Panc1 (cell line): ENCODE results near the gene PLEKHH2. TPM values are rescaled to one million over a fixed set of nuclear protein-coding genes. Genes with fewer than 3 reads are reported as not detected.

ENCODE experiments used
- ATAC-seq: fragments of 200-7000 bp; cut with Tn5 transposase; 2 replicates; pipeline ENCODE4 v1.9.1; 2020; ENCODE audit warnings: mild to moderate bottlenecking, moderate library complexity
- BruUV-seq: library from RNA; stranded (reverse); fragments of 400-500 nt; replicated peaks from 2 replicates; lab custom pipeline; 2021; lab: Mats Ljungman, UMichigan
- CTCF ChIA-PET: fragments of 300-600 bp; sonication (Branson Sonifier 250); formaldehyde crosslinking; loops from one replicate; lab custom pipeline; 2022; ENCODE audit warnings: antibody characterized with exemption; lab: Charles Lee
- POLR2A ChIA-PET: fragments of 300-600 bp; sonication (Branson Sonifier 250); formaldehyde crosslinking; loops from one replicate; lab custom pipeline; 2022; ENCODE audit warnings: antibody characterized with exemption; lab: Charles Lee
- DNase-seq: peaks from one replicate; pipeline ENCODE4 v3.0.0-alpha.2; 2010; ENCODE audit warnings: low read depth, low spot score
- H3K27ac ChIP-seq: 2 replicates; pipeline ENCODE4 v1.5.1; 2011; ENCODE audit warnings: mild to moderate bottlenecking, low read length, inconsistent platforms
- H3K27me3 ChIP-seq: fragments of 200-500 bp; sonication (Bioruptor generic); 2 replicates; pipeline ENCODE4 v1.6.0; 2014; ENCODE audit warnings: low read length, inconsistent platforms; ENCODE audit not compliant: control insufficient read depth, insufficient read depth
- H3K36me3 ChIP-seq: fragments of 200-500 bp; sonication (Bioruptor generic); 2 replicates; pipeline ENCODE4 v1.5.1; 2014; ENCODE audit warnings: inconsistent platforms, mild to moderate bottlenecking, low read length, moderate library complexity; ENCODE audit not compliant: control insufficient read depth, insufficient read depth
- H3K4me1 ChIP-seq: 2 replicates; pipeline ENCODE4 v1.5.1; 2011; ENCODE audit warnings: inconsistent platforms, mild to moderate bottlenecking, low read length, moderate library complexity; ENCODE audit not compliant: control insufficient read depth, insufficient read depth
- H3K4me3 ChIP-seq, 2 experiments: 2 replicates each; pipeline ENCODE4 v1.5.1; 2011 to 2012; ENCODE audit warnings: low read depth in 2 of 2, low read length in 2 of 2, mild to moderate bottlenecking in 2 of 2, inconsistent platforms in 1 of 2, moderate library complexity in 1 of 2
- H3K9me3 ChIP-seq: fragments of 200-500 bp; sonication (Bioruptor generic); 2 replicates; pipeline ENCODE4 v1.5.1; 2014; ENCODE audit warnings: low read depth, mild to moderate bottlenecking, inconsistent platforms, low read length, moderate library complexity; ENCODE audit not compliant: control insufficient read depth, insufficient read depth
- POLR2AphosphoS5 ChIP-seq: IDR thresholded peaks from 2 replicates; pipeline ENCODE4 v1.6.1; 2012; ENCODE audit warnings: mild to moderate bottlenecking, low read depth, low read length, moderate library complexity
- SIN3A ChIP-seq: IDR thresholded peaks from 2 replicates; pipeline ENCODE4 v1.6.1; 2012; ENCODE audit warnings: low read depth, mild to moderate bottlenecking, low read length, moderate library complexity, borderline replicate concordance; ENCODE audit not compliant: insufficient read depth
- TCF7L2 ChIP-seq: IDR thresholded peaks from 2 replicates; pipeline ENCODE4 v1.6.1; 2011; ENCODE audit warnings: mild to moderate bottlenecking, low read depth, low read length, inconsistent platforms
- in situ Hi-C: cut with HindIII; loops from 2 replicates; pipeline ENCODE4 v1.10.0; 2016; ENCODE audit warnings: low sequenced_read_pairs, low pct_unique_long_range_greater_than_20kb
- intact Hi-C: fragments of 100-400 bp; cut with micrococcal nuclease; formaldehyde crosslinking; loops from one replicate; pipeline ENCODE4 v1.10.0; 2022; ENCODE audit not compliant: unreplicated experiment
- total RNA-seq: library from RNA; stranded (reverse); gene quantifications from one replicate; pipeline ENCODE4 v1.2.1, GENCODE V29; 2021; ENCODE audit not compliant: unreplicated experiment
- TF ChIP-seq, protein P1 (sequence below), 2 experiments: IDR thresholded peaks; 2 replicates each; pipeline ENCODE4 v1.6.1; 2011 to 2012; ENCODE audit warnings: low read depth in 2 of 2, control low read depth in 1 of 2, low read length in 1 of 2, mild to moderate bottlenecking in 1 of 2, moderate library complexity in 1 of 2; ENCODE audit not compliant: insufficient read depth in 1 of 2
- TF ChIP-seq, protein P2 (sequence below): fragments of 450-650 bp; IDR thresholded peaks from 2 replicates; pipeline ENCODE4 v1.5.1; 2017; ENCODE audit warnings: mild to moderate bottlenecking

The PLEKHH2 gene
- total RNA-seq, 1 experiment from 2014 or later, result 15.0 TPM

DNA sequence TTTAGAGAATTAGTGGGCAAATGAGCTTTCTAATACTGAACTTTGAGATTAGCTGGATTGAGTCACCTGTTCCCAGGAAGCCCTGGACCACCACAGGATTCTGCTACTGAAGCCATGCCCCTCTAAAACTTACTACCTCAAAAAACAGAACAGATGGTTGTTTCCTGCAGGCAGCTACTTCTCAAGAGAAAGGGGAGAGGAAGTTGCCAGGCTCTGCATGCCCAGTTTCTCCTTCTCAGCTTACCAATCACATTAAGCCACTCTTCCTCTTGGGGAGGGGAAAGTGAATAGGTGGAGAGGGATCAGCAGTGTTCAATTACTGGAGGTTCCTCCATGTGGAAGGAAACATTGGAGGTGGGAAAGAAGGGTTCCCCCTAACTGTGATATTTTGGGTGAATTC, 64.1 kb downstream of the PLEKHH2 start:
- Histone ChIP-seq H3K9me3 (no peaks in the 10 kb centered on the region), H3K36me3 (no peaks in the 10 kb centered on the region), H3K4me1 (no peaks in the 10 kb centered on the region), H3K4me3 (no peak overlapping the region), H3K27ac (no peak overlapping the region), H3K27me3 (no peaks in the 10 kb centered on the region)
- ChIA-PET CTCF (no interaction called here), POLR2A (no interaction called here)
- intact Hi-C loops (no loop called here), in situ Hi-C loops (no loop called here)
- TF ChIP-seq, protein P1, sequence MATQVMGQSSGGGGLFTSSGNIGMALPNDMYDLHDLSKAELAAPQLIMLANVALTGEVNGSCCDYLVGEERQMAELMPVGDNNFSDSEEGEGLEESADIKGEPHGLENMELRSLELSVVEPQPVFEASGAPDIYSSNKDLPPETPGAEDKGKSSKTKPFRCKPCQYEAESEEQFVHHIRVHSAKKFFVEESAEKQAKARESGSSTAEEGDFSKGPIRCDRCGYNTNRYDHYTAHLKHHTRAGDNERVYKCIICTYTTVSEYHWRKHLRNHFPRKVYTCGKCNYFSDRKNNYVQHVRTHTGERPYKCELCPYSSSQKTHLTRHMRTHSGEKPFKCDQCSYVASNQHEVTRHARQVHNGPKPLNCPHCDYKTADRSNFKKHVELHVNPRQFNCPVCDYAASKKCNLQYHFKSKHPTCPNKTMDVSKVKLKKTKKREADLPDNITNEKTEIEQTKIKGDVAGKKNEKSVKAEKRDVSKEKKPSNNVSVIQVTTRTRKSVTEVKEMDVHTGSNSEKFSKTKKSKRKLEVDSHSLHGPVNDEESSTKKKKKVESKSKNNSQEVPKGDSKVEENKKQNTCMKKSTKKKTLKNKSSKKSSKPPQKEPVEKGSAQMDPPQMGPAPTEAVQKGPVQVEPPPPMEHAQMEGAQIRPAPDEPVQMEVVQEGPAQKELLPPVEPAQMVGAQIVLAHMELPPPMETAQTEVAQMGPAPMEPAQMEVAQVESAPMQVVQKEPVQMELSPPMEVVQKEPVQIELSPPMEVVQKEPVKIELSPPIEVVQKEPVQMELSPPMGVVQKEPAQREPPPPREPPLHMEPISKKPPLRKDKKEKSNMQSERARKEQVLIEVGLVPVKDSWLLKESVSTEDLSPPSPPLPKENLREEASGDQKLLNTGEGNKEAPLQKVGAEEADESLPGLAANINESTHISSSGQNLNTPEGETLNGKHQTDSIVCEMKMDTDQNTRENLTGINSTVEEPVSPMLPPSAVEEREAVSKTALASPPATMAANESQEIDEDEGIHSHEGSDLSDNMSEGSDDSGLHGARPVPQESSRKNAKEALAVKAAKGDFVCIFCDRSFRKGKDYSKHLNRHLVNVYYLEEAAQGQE (IDR thresholded peaks at IDR 0.05; ENCODE audit: insufficient read depth in 1 of 2, low read depth in 2 of 2, low read length in 1 of 2), result no peak
- TF ChIP-seq, protein P2, sequence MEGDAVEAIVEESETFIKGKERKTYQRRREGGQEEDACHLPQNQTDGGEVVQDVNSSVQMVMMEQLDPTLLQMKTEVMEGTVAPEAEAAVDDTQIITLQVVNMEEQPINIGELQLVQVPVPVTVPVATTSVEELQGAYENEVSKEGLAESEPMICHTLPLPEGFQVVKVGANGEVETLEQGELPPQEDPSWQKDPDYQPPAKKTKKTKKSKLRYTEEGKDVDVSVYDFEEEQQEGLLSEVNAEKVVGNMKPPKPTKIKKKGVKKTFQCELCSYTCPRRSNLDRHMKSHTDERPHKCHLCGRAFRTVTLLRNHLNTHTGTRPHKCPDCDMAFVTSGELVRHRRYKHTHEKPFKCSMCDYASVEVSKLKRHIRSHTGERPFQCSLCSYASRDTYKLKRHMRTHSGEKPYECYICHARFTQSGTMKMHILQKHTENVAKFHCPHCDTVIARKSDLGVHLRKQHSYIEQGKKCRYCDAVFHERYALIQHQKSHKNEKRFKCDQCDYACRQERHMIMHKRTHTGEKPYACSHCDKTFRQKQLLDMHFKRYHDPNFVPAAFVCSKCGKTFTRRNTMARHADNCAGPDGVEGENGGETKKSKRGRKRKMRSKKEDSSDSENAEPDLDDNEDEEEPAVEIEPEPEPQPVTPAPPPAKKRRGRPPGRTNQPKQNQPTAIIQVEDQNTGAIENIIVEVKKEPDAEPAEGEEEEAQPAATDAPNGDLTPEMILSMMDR, result no peak
- TF ChIP-seq SIN3A (no peak), TCF7L2 (no peak), POLR2AphosphoS5 (no peak)
- no peak for ATAC-seq
- no peak for DNase-seq
- no TSS peak for BruUV-seq

DNA sequence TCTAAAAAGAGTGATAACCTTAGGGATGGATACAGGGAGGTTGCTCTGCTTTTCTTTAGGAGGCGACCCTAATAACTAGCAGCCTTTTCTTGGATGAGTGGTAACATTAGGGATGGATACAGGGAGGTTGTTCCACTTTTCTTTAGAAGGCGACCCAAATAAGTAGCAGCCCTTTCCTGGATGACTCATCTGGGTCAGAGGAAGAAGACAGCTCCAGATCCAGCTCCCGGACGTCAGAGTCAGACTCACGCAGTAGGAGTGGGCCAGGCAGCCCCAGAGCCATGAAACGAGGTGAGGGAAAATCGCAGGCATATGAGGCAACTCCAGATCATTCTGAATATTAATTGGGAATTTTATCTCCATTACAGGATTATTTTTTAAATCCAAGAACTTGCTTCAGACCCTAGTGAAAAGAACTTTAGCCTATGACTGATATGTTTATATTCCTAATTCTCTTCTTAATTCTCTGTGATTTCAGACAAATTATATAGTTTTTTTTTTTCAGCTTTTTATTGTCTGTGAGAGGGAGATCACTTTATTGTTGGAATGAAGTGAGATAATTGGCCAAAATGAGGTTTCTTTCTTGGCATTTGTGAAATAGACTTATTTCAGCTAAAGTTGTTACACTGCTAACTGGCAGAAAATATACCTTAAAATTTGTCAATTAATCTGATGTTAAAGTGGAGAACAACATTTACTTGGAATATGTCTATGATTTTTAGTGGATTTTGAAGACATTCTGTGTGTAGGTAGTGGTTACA, 70.4 kb downstream of the PLEKHH2 start:
- ATAC-seq, result no peak
- ChIA-PET POLR2A (no interaction called here), CTCF (no interaction called here)
- intact Hi-C loops, result no loop called here
- Histone ChIP-seq H3K27me3 (no peaks in the 10 kb centered on the region), H3K4me1 (no peaks in the 10 kb centered on the region), H3K9me3 (no peaks in the 10 kb centered on the region), H3K36me3 (peaks cover 7% of the 10 kb centered on the region), H3K27ac (no peak overlapping the region), H3K4me3 (no peak overlapping the region)
- in situ Hi-C loops, result no loop called here
- no peak for DNase-seq
- no TSS peak for BruUV-seq
- TF ChIP-seq POLR2AphosphoS5 (no peak), TCF7L2 (no peak), SIN3A (no peak)
- TF ChIP-seq, protein P1 (IDR thresholded peaks at IDR 0.05; ENCODE audit: insufficient read depth in 1 of 2, low read depth in 2 of 2, low read length in 1 of 2), result no peak
- TF ChIP-seq, protein P2, result no peak
